Stimulated activated CD4-positive, alpha-beta T cell treated with anti-CD3 and anti-CD28 coated beads, Interleukin-2, amount 100 ng/mL, for 24 hours (primary cell): ENCODE data around the gene C12orf57.
A peak's percentile ranks its signal among the peaks of the same experiment; 100 is the strongest.
"Not testable (repeated sequence)": the region's sequence is repeated elsewhere in the genome, so short reads cannot be mapped to it uniquely, and the experiment has no call there.

Experiments used
- DNase-seq, 2 donors: peaks; one replicate each; pipeline ENCODE4 v3.0.0-alpha.2; 2020

Gene C12orf57, protein sequence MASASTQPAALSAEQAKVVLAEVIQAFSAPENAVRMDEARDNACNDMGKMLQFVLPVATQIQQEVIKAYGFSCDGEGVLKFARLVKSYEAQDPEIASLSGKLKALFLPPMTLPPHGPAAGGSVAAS

DNA sequence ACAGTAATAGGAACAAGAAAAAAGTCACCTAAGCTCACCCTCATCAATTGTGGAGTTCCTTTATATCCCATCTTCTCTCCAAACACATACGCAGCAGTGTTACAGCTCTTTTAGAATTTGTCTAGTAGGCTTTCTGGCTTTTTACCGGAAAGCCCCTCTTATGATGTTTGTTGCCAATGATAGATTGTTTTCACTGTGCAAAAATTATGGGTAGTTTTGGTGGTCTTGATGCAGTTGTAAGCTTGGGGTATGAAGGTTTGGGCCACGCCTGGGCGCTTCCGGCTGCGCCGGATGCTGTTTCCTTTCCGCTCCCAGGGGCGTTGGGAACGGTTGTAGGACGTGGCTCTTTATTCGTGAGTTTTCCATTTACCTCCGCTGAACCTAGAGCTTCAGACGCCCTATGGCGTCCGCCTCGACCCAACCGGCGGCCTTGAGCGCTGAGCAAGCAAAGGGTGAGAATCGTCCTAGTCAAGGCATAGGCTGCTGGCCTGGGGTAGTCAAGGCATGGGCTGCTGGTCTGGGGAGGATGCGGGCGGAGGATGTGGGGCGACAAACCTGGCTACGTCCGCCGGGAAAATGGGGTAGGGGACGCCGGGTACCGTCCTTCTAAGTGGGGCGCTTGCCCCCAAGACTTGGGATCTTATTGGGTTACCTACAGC lies at the start of gene C12orf57, which contains the start of gene RNU7-1:
Gene C12orf57 (plus strand): TSS at position 301 of the 659 bp plus-strand sequence. CDS start 100 bp downstream, at position 401.
Gene RNU7-1 (plus strand): TSS at position 95 of the 659 bp plus-strand sequence.
- DNase-seq = peak; percentile 79 to 82

DNA sequence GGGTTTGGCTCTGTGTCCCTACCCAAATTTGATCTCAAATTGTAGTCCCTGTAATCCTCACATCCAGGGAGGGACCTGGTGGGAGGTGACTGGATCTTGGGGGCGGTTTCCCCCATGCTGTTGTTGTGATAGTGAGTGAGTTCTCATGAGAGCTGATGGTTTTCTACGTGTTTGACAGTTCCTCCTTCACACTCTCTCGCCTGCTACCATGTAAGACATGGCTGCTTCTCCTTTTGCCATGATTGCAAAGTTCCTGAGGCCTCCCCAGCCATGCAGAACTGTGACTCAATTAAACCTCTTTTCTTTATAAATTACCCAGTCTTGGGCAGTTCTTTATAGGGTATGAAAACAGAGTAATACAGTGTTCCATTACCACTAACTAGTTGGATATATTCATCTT lies 49.5 kb upstream of the C12orf57 start:
- DNase-seq = no peak

DNA sequence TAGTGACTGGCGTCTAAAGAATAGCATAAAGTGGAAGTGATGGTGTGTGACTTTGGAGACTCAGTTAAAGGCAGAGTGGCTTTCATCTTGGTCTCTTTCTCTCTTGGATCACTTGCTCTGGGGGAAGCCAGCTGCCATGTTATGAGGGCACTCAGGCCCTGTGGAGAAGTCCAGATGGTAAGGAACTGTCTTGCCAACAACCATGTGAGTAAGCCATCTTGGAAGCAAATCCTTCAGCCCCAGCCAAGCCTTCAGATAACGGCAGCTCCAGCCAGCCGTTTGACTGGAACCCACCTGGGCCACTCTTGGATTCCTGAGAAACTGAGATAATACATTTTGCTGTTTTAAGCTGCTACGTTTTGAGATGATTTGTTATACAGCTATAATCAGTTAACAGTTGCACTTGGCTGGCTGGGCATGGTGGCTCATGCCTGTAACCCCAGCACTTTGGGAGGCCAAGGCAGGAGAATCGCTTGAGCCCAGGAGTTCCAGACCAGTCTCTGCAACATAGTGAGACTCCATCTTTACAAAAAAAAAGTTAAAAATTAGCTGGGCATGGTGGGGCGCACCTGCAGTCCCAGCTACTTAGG lies 46.9 kb upstream of the C12orf57 start:
- DNase-seq = no peak

DNA sequence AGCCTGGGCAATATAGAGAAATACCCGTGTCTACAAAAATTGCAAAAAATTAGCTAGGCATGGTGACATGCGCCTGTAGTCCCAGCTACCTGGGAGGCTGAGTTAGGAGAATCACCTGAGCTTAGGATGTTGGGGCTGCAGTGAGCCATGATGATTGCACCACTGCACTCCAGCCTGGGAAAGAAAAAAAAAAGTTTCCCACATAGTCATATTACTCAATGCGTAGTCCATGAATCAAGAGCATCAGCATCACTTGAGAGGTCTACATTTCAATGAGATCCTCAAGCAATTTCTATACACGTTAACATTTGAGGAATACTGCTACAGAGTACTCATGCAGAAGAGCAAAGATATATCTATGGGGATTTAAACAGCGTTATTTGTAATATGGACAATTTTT lies 44.4 kb upstream of the C12orf57 start:
- DNase-seq = no peak

DNA sequence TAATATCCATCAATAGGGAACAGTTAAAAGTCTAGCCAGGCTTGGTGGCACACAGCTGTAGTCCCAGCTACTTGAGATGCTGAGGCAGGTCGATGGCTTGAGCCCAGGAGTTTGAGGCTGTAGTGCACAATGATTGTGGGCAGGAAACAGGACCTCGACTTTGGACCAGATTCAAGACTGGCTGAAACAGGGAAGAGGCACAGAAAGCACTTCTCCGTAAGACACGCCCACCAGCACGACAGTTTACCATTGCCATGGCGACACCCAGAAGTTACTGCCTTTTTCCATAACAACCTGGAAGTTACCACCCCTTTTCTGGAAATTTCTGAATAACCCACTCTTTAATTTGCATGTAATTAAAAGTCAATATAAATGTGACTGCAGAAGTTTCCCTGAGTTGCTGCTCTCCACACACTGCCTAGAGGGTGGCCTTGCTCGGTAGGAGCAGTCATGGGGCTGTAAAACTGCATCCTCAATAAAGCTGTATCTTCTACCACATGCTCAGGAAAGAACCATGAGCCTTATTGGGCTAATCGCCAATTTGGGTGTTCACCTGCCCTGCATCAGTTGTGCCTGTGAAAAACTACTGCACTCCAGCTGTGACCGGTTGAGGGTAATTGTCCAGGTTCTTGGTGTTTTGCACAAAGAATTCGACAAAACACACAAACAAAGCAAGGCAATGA lies 43.8 kb upstream of the C12orf57 start:
- DNase-seq = peak in 1 of 2 donors; percentile 29

DNA sequence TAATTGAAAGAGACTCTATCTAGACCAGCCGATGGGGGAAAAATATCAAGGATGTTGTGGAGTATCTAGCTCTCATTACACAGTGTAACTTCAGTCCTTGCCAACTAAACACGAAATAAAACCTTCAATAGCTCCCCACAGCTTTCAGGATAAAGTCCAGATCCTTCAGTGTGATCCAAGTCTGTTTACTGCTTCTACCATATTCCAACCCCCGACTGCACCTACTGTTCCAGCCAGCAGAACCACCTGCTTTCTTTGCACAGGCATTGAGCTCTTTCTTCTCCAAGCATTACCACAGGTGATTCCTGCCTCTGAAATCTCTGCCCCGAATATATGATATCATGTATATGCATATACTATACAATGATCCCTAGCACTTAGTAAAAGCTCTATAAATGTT lies 41.4 kb upstream of the C12orf57 start:
- no peak for DNase-seq

DNA sequence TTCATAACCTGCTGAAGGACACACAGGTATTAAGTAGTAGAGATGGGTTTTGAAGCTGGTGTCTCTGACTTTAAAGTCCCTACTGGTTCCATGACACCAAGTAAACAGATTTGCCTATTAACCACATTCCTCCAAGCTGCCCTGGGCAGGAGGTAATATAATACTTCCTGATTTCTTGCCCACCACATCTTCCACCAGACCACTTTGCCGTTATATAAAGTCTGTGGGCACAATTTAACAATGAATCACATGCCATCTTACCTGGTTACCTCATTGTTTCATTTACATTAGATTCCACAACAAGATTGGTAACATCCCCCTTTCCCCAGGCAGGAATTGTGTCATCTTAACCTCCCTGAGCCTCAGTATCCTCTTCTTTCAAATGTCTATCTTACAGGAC lies 40.1 kb upstream of the C12orf57 start:
- DNase-seq = no peak

DNA sequence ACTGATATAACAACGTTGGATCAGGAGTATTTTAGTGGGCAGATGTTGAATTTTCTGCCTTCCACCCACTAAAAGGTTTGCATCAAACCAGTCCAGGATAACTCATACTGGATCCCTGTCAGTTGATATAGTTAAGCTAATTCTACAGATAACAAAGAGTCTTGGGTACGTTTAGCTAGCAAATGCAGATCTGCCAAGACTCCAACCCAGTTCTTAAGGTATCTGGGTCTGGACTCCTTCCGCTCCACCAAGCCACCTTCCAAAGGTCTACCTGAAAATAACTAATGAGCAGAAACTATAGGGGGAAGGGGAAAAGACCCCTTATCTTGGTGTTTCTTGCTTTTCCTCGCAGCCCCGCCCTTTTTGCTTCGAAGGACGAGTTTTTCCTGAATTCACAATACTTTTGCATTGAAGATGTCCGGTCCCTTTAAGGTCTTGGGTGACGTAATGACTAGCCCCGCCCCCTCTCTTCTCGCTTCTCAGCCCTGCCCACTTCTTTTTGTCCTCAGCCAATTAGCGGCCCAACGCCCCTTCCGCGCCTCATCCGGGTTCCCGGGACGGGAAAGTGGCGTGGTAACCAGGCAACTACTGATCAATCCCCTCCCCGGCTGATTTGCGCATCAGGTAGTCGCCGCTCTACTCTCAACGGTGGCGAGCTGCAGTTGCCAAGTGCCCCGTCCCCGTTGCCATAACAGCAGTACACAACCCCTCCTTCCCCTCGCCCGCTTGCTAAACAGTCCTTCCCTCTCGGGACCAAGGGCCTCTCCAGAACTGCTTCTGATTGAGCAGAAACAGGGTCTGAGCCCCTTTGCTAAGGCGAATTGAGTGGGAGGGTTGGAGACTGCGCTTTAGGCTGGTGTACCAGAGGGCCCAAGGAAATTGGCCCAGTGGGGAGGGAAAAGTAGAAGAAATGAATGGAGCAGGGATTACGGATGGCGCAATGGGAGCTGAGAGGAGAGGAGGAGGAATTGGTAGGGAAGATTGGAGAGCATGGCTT lies 39.2 kb upstream of the C12orf57 start, which contains the start of gene LRRC23:
Gene LRRC23 (plus strand): TSS at position 543 of the 997 bp plus-strand sequence. CDS start 812 bp downstream, outside the sequence.
- peak; percentile 98 for DNase-seq

DNA sequence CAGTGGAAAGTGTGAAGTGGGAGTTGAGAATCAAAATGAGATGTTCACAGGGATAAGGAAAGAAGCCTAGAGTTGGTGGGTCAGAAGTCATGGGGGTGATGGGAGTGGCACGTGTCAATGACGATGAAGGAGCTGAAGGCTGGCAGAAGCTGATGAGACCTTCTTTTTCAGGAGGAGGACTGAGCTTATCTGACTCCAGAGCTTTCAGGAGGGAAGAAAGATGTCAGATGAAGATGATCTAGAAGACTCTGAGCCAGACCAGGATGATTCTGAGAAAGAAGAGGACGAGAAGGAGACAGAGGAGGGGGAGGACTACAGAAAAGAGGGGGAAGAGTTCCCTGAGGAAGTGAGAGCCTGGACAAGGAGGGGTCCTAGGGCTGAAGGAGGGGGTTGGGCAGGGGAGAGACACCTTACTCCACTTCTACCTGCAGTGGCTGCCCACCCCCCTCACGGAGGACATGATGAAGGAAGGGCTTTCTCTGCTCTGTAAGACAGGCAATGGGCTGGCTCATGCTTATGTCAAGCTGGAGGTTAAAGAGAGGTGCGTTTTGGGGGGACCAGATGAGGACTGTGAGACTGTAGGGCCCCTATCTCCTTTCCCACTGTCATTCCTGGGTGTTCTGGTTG lies 38.3 kb upstream of the C12orf57 start:
- no peak for DNase-seq

DNA sequence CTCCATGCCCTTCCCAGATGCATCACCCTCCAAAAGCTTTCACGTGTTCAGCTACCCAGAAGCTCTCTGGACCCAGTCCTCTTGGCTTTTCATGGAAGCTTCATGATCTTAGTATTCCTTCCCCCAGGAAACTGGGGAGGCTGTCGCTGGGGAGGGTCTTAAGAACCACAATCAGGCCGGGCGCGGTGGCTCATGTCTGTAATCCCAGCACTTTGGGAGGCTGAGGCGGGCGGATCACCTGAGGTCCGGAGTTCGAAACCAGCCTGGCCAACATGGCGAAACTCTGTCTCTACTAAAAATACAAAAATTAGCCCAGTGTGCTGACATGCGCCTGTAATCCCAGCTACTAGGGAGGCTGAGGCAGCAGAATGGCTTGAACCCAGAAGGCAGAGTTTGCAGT lies 35.7 kb upstream of the C12orf57 start:
- DNase-seq = not testable (repeated sequence)

DNA sequence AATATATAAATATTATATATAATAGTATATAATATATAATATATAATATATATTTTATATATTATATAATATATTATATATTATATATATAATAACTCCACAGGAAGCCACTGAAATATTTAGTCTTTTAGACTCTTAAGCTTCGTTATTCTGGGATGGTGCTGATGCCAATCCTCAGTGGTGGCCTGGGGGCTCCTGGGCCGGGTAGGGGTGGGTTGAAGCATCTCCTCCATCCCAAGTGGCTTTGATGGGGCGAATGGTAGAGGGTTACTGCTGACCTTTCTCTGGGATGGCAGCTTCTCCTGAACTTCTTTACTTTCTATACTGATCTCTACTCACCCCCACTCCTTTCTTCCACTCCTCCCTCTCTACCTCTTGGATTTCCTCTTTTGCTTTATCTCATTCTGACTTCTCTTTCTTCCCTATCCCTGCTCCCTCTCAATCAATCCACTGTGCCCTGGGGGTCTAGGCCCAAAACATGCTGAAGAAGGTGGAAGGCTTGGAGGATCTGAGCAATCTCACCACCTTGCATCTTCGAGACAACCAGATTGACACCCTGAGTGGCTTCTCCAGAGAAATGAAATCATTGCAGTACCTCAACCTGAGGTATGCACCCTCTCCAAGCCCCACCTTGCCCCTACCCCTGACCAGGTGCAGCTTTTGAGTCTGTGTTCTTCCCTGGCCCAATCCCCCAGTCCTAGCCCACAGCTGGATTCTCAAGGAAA lies 34.2 kb upstream of the C12orf57 start:
- DNase-seq = no peak

DNA sequence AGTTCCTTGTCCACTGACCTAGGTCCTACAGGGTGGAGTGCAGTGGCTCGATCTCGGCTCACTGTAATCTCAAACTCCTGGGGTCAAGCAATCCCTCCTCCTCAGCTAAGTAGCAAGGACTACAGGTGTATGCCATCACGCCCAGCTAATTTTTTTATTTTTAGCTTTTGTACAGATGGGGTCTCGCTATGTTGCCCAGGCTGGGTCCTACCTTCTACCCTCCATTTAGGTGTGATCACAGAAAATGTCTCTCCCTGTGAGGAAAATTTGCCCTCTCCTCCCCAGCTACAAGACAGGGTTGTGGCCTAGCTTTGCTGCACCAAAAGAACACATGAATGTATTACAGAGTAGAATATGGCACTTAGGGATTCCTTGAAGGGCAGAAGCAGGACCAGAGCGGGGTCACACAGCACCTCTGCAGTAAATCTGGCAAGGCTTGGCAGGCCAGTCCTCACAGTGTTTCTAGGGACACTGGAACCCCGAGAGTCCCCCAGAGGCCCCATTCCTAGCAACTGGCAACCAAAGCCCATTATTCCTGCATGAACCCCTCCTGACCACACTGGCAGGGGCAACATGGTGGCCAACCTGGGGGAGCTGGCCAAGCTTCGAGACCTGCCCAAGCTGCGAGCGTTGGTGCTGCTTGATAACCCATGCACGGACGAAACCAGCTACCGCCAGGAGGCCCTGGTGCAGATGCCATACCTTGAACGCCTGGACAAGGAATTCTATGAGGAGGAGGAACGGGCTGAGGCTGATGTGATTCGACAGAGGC lies 31.5 kb upstream of the C12orf57 start:
- DNase-seq = no peak

DNA sequence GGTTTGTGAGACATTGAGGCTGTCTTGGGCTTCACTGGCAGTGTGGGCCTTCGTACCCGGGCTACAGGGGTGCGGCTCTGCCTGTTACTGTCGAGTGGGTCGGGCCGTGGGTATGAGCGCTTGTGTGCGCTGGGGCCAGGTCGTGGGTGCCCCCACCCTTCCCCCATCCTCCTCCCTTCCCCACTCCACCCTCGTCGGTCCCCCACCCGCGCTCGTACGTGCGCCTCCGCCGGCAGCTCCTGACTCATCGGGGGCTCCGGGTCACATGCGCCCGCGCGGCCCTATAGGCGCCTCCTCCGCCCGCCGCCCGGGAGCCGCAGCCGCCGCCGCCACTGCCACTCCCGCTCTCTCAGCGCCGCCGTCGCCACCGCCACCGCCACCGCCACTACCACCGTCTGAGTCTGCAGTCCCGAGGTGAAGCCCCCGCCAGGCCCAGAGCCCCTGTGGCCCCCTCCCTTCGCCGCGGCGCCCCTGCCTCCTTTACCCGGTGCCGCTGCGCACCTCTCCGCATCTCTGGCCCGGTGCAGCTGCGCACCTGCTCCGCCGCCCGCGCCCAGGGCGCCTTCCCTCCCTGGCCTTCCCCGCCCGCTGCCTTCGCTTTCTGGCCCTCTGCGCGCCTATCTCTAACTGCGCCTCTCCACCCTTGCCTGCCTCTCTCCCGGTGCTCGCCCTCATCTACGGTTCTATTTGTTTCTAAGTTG lies 29.4 kb upstream of the C12orf57 start, which contains the start of gene ENO2:
Gene ENO2 (plus strand): TSS at position 335 of the 701 bp plus-strand sequence. CDS start 1,253 bp downstream, outside the sequence.
- DNase-seq = peak; percentile 84 to 85

DNA sequence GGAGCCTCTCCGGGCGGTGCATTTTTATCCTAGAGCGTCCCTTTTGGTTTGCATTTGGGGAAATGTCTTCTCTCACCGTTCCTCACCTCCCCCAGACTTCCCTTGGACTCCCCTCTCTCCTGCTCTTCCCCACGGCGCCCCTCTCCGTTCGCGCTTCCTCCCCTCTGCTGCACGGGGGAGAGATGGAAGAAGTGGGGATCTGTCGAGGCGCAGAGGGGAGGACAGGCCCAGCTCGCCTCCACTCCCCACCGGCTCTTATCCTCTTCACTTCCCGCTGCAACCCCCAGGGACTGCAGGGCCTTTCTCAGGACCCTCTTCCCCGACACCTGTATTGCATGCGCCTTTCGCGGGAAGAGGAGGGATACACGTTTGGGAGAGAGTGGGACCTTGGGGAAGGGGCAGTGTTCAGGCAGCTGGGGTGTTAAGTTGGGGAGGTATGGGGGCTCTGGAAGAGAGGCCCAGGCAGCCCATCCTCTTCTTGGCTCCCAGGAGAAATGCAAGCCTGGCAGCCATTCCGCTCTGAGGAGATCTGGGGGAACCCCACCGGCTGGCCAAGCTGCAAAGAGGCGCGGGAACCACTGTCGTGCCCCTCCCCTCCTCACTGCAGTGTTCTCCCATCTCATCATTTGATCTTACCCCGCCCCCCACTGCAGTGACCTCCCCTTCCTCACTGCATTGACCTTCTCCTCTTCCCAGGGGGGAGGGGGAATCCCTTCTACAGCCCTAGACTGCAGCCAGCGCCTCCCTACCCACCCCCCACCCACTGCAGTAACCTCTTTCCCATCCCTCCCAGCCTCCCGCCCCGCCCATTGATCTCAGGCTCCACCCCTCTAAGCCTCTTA lies 28.7 kb upstream of the C12orf57 start:
- peak in 1 of 2 donors; percentile 55 for DNase-seq

DNA sequence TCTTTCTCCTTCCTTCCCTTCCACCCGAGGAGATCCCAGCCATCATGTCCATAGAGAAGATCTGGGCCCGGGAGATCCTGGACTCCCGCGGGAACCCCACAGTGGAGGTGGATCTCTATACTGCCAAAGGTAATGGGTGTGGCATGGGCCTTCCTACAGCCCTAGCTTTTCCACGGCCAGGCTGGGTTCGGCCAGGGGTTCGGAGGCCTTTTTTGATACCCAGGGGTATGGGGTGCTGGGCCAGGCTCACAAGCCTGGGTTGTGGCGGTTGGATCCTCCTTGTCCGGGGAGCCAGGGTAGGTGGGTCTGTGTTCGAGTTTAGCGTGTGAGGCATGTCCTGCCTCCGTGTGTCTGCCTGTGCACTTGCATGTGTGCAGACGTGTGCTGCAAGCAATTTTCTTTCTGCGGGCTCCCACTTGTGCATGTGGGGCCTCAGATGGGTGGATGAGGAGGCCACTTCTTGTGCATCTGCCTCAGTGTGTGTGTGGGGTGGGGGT lies 28.0 kb upstream of the C12orf57 start:
- DNase-seq = no peak

DNA sequence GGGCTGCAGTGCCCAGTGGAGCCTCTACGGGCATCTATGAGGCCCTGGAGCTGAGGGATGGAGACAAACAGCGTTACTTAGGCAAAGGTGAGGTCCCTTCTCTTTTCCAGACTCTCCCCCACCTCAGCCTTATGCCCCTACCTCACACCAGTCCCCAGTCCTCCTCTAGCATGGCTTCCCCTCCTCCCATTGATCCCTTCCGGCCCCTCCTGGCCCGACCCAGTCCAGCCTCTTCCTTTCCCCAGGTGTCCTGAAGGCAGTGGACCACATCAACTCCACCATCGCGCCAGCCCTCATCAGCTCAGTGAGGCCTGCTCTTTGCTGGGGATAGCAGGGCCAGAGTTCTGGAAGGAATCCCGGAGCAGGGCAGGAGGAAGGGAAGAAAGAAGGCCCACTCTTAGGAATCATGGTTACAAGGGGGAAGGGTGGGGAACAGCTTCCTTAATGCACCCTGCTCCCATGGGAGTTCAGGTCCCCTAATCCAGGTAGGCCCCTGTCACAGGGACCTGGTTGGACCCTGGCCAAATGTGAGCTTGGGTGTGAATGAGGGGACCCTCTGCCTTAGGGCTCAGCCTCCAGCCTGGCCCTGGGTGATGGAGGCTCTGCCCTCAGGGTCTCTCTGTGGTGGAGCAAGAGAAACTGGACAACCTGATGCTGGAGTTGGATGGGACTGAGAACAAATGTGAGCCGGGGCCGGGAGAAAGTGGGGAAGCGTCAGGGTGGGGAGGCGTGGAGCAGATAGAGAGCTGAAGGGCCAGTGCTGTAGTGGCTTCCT lies 27.2 kb upstream of the C12orf57 start:
- no peak for DNase-seq

DNA sequence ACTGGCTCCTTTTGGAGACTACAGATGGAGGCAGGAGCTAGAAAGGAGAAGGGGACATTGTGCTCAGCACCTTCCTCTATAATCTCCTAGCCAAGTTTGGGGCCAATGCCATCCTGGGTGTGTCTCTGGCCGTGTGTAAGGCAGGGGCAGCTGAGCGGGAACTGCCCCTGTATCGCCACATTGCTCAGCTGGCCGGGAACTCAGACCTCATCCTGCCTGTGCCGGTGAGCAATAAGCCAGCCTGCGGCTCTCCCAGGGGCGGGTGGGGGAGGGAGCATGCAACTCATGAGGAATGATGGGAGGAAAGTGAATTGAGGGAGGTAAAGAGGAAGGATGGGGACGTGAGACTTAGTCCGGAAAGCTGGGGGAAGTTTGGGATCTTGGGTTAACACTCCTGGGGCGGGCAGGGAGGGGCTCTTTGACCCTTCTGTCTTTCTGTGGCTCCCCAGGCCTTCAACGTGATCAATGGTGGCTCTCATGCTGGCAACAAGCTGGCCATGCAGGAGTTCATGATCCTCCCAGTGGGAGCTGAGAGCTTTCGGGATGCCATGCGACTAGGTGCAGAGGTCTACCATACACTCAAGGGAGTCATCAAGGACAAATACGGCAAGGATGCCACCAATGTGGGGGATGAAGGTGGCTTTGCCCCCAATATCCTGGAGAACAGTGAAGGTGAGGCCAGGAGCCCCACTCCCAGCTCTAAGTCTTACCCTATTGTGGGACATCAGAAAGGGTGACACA lies 26.2 kb upstream of the C12orf57 start:
- no peak for DNase-seq
